ENCODE data around the gene RABL3. TPM values are rescaled to one million over a fixed set of nuclear protein-coding genes. Genes with fewer than 3 reads are reported as not detected.

Gene RABL3
- total RNA-seq, 1 experiment from 2014 or later: 21.8 TPM

- H3K4me1 Mint-ChIP-seq (ENCODE audit: insufficient read depth, unreplicated experiment): peaks cover 6% of the 10 kb centered on the region
- DNase-seq (ENCODE audit: unreplicated experiment): peak; percentile 10
- BruUV-seq (replicated peaks): no TSS peak
- H3K27me3 Mint-ChIP-seq (ENCODE audit: insufficient read depth, unreplicated experiment): no peaks in the 10 kb centered on the region
- no peak for TF ChIP-seq CTCF (IDR thresholded peaks at IDR 0.05; ENCODE audit: unreplicated experiment)
- H3K4me3 Mint-ChIP-seq (ENCODE audit: unreplicated experiment): no peak overlapping the region
- no peak overlapping the region for H3K27ac Mint-ChIP-seq (ENCODE audit: low read depth, unreplicated experiment)
- no peaks in the 10 kb centered on the region for H3K9me3 Mint-ChIP-seq (ENCODE audit: unreplicated experiment)
- CTCF ChIA-PET: no interaction called here
- POLR2A ChIA-PET: no interaction called here
- no peaks in the 10 kb centered on the region for H3K36me3 Mint-ChIP-seq (ENCODE audit: insufficient read depth, unreplicated experiment)
- intact Hi-C loops (cut with micrococcal nuclease): no loop called here
These were observed 104.3 kb downstream of the RABL3 start for GRCh38 chr3:120637851-120638559.

- Mint-ChIP-seq H3K4me3 (ENCODE audit: unreplicated experiment) (no peak overlapping the region), H3K27ac (ENCODE audit: low read depth, unreplicated experiment) (no peak overlapping the region), H3K27me3 (ENCODE audit: insufficient read depth, unreplicated experiment) (no peaks in the 10 kb centered on the region), H3K4me1 (ENCODE audit: insufficient read depth, unreplicated experiment) (peaks cover 6% of the 10 kb centered on the region), H3K36me3 (ENCODE audit: insufficient read depth, unreplicated experiment) (no peaks in the 10 kb centered on the region), H3K9me3 (ENCODE audit: unreplicated experiment) (no peaks in the 10 kb centered on the region)
- DNase-seq (ENCODE audit: unreplicated experiment): no peak
- no TSS peak for BruUV-seq (replicated peaks)
- TF ChIP-seq CTCF (IDR thresholded peaks at IDR 0.05; ENCODE audit: unreplicated experiment): no peak
- intact Hi-C loops (cut with micrococcal nuclease): no loop called here
- CTCF ChIA-PET: interaction anchor here (0.6 kb wide), 2 partner anchors 55 to 361 kb away, joined by 3 read pairs; no protein-coding TSS in a partner anchor
- POLR2A ChIA-PET: no interaction called here
These were observed 105.4 kb downstream of the RABL3 start for GRCh38 chr3:120636795-120637401.

Other genes with a start within 250 kb of the RABL3 start
- gene NDUFB4, start 146.2 kb downstream of the RABL3 start, total RNA-seq (2022): 96.1 and 113 TPM in 2 replicates
- 0.44 and 1.0 TPM in 2 replicates for gene HGD, start 60.3 kb downstream of the RABL3 start, total RNA-seq (2022)
- gene GTF2E1, start 228 bp upstream of the RABL3 start, total RNA-seq (2022): 18.0 and 21.6 TPM in 2 replicates
- gene STXBP5L, start 165.7 kb upstream of the RABL3 start, total RNA-seq (2022): not detected in 2 replicates